Trophoblast cell (in vitro differentiated cells and primary cell): ENCODE measurements around the gene HNRNPL.

ENCODE experiments used
- DNase-seq, 2 donors: peaks; one replicate each; pipeline ENCODE4 v3.0.0-alpha.2; 2016
- H2AFZ ChIP-seq: 2 replicates; pipeline ENCODE4 v1.6.1; 2013; ENCODE audit warnings: low read length, moderate library complexity, mild to moderate bottlenecking; ENCODE audit not compliant: insufficient read depth, poor library complexity
- H2AK5ac ChIP-seq: 2 replicates; pipeline ENCODE4 v1.6.1; 2013; ENCODE audit warnings: mild to moderate bottlenecking, low read length
- H2BK120ac ChIP-seq: 2 replicates; pipeline ENCODE4 v1.6.1; 2013; ENCODE audit warnings: low read length, mild to moderate bottlenecking, moderate library complexity; ENCODE audit not compliant: insufficient read depth, poor library complexity
- H2BK12ac ChIP-seq: 2 replicates; pipeline ENCODE4 v1.6.1; 2013; ENCODE audit warnings: mild to moderate bottlenecking, low read length, moderate library complexity
- H2BK5ac ChIP-seq: 2 replicates; pipeline ENCODE4 v1.6.1; 2013; ENCODE audit warnings: low read length, low read depth, moderate library complexity, mild to moderate bottlenecking; ENCODE audit not compliant: poor library complexity
- H3K14ac ChIP-seq: 2 replicates; pipeline ENCODE4 v1.6.1; 2013; ENCODE audit warnings: mild to moderate bottlenecking, low read length
- H3K18ac ChIP-seq: 2 replicates; pipeline ENCODE4 v1.6.1; 2013; ENCODE audit warnings: mild to moderate bottlenecking, low read length
- H3K23ac ChIP-seq: 2 replicates; pipeline ENCODE4 v1.6.1; 2013; ENCODE audit warnings: low read length
- H3K27ac ChIP-seq: 2 replicates; pipeline ENCODE4 v1.5.1; 2013; ENCODE audit warnings: low read depth, mild to moderate bottlenecking, inconsistent platforms, low read length, moderate library complexity
- H3K27me3 ChIP-seq: 2 replicates; pipeline ENCODE4 v1.6.1; 2013; ENCODE audit warnings: inconsistent platforms, mild to moderate bottlenecking, low read length, moderate library complexity; ENCODE audit not compliant: insufficient read depth
- H3K36me3 ChIP-seq, 2 experiments: 1 replicate in 1 of 2; 2 replicates in 1 of 2; pipeline ENCODE4 v1.6.1; 2013; ENCODE audit warnings: low read length in 2 of 2, mild to moderate bottlenecking in 2 of 2, moderate library complexity in 1 of 2; ENCODE audit not compliant: insufficient read depth in 2 of 2, control insufficient read depth in 1 of 2
- H3K4ac ChIP-seq: 2 replicates; pipeline ENCODE4 v1.6.1; 2013; ENCODE audit warnings: low read depth, mild to moderate bottlenecking, low read length, moderate library complexity
- H3K4me1 ChIP-seq, 2 experiments: 1 replicate in 1 of 2; 2 replicates in 1 of 2; pipeline ENCODE4 v1.6.1; 2013; ENCODE audit warnings: low read length in 2 of 2, mild to moderate bottlenecking in 2 of 2, moderate library complexity in 1 of 2; ENCODE audit not compliant: insufficient read depth in 2 of 2, control insufficient read depth in 1 of 2
- H3K4me2 ChIP-seq: 2 replicates; pipeline ENCODE4 v1.6.1; 2013; ENCODE audit warnings: inconsistent platforms, mild to moderate bottlenecking, low read length, moderate library complexity
- H3K4me3 ChIP-seq: 2 replicates; pipeline ENCODE4 v1.5.1; 2013; ENCODE audit warnings: mild to moderate bottlenecking, low read depth, low read length, inconsistent platforms
- H3K79me1 ChIP-seq: one replicate; pipeline ENCODE4 v1.6.1; 2013; ENCODE audit warnings: low read length
- H3K79me2 ChIP-seq: 2 replicates; pipeline ENCODE4 v1.6.1; 2013; ENCODE audit warnings: low read length, mild to moderate bottlenecking; ENCODE audit not compliant: control insufficient read depth, insufficient read depth, poor library complexity
- H3K9ac ChIP-seq: 2 replicates; pipeline ENCODE4 v1.6.1; 2013; ENCODE audit warnings: mild to moderate bottlenecking, low read length
- H3K9me3 ChIP-seq: 2 replicates; pipeline ENCODE4 v1.6.1; 2013; ENCODE audit warnings: low read depth, mild to moderate bottlenecking, control low read depth, inconsistent platforms, low read length; ENCODE audit not compliant: insufficient read depth
- H4K12ac ChIP-seq: 2 replicates; pipeline ENCODE4 v1.6.1; 2013; ENCODE audit warnings: low read depth, mild to moderate bottlenecking, low read length, moderate library complexity
- H4K8ac ChIP-seq: 2 replicates; pipeline ENCODE4 v1.6.1; 2013; ENCODE audit warnings: low read depth, mild to moderate bottlenecking, low read length, moderate library complexity
- H4K91ac ChIP-seq: one replicate; pipeline ENCODE4 v1.6.1; 2013; ENCODE audit warnings: low read depth, mild to moderate bottlenecking, low read length, moderate library complexity
- WGBS: extraction: QIAGEN DNeasy Blood & Tissue Kit; methylation state at CpG from one replicate; pipeline ENCODE4 v1.1.7; 2013; ENCODE audit warnings: missing lambda C conversion rate; ENCODE audit not compliant: insufficient read length, insufficient coverage; ENCODE audit errors: extremely low coverage; 5-methylcytosine and 5-hydroxymethylcytosine counted together

HNRNPL gene

DNA sequence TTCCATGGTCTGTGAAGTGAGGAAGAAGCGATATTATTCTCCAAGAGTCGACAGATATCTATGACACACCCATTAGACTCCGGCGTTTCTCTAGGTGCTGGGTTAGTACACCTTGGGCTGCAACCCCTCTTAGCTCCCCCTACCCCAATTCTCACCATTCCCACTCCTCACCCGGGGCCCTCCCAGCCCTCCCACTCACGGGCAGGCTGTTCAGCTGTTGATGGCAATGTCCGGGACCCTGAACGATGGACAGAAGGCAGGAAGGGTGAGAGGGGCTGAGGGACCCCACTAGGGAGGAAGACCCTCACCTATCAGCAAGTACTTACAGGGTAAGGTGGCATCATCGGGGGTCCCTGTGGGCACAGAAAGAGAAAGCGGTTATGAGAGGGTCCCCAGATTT is 46.2 kb downstream of the HNRNPL start:
- Histone ChIP-seq H2BK5ac (no peak overlapping the region), H2BK120ac (no peak overlapping the region), H3K9ac (no peak overlapping the region), H3K79me2 (no peaks in the 10 kb centered on the region), H3K18ac (no peak overlapping the region), H3K27ac (no peak overlapping the region), H3K36me3 (no peaks in the 10 kb centered on the region), H3K14ac (no peak overlapping the region), H3K23ac (no peak overlapping the region), H3K4me3 (no peak overlapping the region), H3K4me2 (no peak overlapping the region), H4K12ac (no peak overlapping the region), H3K9me3 (no peaks in the 10 kb centered on the region), H4K91ac (no peak overlapping the region), H3K79me1 (no peaks in the 10 kb centered on the region), H3K4ac (no peak overlapping the region), H2AK5ac (peak overlapping the region; percentile 36), H4K8ac (no peak overlapping the region), H2BK12ac (no peak overlapping the region), H3K4me1 (no peaks in the 10 kb centered on the region), H2AFZ (no peak overlapping the region), H3K27me3 (no peaks in the 10 kb centered on the region)
- no peak for DNase-seq
- WGBS, result no CpG with 5 or more reads among the region's 10 CpGs

DNA sequence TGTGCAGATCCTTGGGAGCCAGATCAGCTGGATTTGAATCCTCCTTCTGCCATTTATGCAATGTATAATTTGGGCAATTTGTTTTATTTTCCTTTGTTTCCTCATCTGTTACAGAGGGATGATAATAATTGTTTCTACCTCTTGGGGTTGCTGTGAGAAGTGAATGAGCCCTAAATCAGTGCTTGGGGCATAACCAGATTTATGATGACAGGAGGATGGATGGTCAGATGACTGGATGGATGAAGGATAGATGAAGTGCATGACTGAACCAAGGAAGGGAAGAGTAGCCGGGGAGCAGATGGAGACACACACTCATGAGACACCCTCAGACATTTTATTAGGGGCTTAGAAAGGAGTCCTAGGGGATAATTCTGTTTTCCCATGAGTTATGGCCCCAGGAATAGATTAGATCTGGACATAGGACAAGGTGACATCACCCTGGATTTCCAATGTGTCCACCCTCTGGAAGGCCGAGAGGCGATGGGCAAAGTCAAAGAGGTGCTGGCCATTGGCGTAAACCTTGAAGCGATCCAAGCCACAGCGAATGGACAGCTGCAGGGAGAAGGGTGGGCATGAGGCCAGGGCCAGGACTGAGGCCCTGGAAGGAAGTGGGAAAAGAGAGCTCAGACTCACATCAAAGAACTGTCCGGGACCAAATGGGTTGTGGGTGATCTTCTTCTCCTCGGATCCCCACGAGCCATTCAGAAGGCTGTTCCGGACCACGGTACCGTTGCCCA is 48.3 kb downstream of the HNRNPL start:
- H3K9me3 ChIP-seq, result no peaks in the 10 kb centered on the region
- no peak overlapping the region for H2BK12ac ChIP-seq
- H3K36me3 ChIP-seq, result no peaks in the 10 kb centered on the region
- H2AK5ac ChIP-seq, result no peak overlapping the region
- no peak overlapping the region for H4K8ac ChIP-seq
- no peak overlapping the region for H2BK5ac ChIP-seq
- H2AFZ ChIP-seq, result no peak overlapping the region
- no peak overlapping the region for H4K91ac ChIP-seq
- DNase-seq, result no peak
- no peak overlapping the region for H3K9ac ChIP-seq
- H2BK120ac ChIP-seq, result no peak overlapping the region
- no peak overlapping the region for H3K4me2 ChIP-seq
- H4K12ac ChIP-seq, result no peak overlapping the region
- H3K79me1 ChIP-seq, result no peaks in the 10 kb centered on the region
- WGBS, result no CpG with 5 or more reads among the region's 12 CpGs
- H3K23ac ChIP-seq, result no peak overlapping the region
- no peak overlapping the region for H3K27ac ChIP-seq
- H3K4me1 ChIP-seq, result no peaks in the 10 kb centered on the region
- no peaks in the 10 kb centered on the region for H3K27me3 ChIP-seq
- no peaks in the 10 kb centered on the region for H3K79me2 ChIP-seq
- no peak overlapping the region for H3K4me3 ChIP-seq
- H3K18ac ChIP-seq, result no peak overlapping the region
- H3K14ac ChIP-seq, result no peak overlapping the region
- no peak overlapping the region for H3K4ac ChIP-seq

DNA sequence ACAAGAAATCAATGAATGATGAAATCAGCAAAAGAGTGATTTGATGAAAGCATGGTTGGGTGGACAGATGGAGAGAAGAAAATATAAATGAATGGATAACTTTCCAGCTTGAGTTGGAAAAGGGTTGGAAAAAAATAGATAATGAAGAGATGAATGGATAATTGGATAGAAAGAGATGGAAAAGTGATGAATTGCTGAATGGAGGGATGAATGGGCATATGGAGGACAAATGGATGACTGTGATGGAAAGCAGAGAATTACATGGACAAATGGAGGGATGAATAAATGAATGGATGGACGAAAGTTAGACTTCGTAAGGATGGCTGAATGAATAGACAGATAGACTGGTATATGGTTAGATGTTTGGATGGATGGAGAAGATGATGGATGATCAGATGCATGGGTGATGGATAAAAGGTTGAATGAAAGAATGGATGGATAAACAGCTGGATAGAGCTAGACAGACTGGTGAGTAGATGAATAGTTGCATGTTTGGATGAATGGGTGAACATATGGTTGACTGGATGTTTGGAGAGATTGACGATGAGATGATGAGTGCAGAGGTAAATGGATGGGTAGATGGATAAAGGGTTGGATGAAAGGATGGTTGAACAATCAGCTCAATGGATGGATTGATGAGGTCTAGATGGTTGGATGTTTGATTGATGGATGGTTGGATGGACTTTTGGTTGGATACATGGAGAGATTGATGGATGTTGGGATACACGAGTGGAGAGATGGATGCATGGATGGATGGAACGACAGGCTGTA is 49.0 kb downstream of the HNRNPL start:
- Histone ChIP-seq H3K27ac (no peak overlapping the region), H3K18ac (no peak overlapping the region), H3K14ac (no peak overlapping the region), H3K9me3 (no peaks in the 10 kb centered on the region), H4K8ac (no peak overlapping the region), H3K79me2 (no peaks in the 10 kb centered on the region), H3K4me2 (no peak overlapping the region), H2BK120ac (no peak overlapping the region), H2BK12ac (no peak overlapping the region), H3K23ac (no peak overlapping the region), H3K36me3 (no peaks in the 10 kb centered on the region), H3K4me3 (no peak overlapping the region), H3K4me1 (no peaks in the 10 kb centered on the region), H3K27me3 (no peaks in the 10 kb centered on the region), H3K9ac (no peak overlapping the region), H2BK5ac (no peak overlapping the region), H2AFZ (no peak overlapping the region), H4K91ac (no peak overlapping the region), H3K79me1 (no peaks in the 10 kb centered on the region), H4K12ac (no peak overlapping the region), H3K4ac (no peak overlapping the region), H2AK5ac (no peak overlapping the region)
- 100% methylated on average over 3 of the region's 5 CpGs for WGBS
- no peak for DNase-seq

DNA sequence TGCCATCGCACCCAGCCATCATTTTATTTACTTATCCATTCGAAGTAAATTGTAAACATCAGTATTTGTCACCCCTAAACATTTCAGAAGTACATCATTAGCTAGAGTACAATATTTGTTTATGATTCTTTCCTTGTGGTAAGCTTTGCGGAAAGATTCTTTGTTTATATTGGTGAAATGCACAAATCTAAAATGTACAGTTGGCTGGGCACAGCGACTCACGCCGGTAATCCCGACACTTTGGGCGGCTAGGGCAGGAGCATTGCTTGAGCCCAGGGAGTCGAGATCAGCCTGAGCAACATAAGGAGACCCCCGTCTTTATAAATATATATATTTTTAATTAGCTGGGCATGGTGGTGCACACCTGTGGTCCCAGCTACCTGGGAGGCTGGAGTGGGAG is 50.7 kb downstream of the HNRNPL start:
- H2BK12ac ChIP-seq, result no peak overlapping the region
- no CpG with 5 or more reads among the region's 10 CpGs for WGBS

More for the DNA sequence above, 50.7 kb downstream of the HNRNPL start:
- no peaks in the 10 kb centered on the region for H3K4me1 ChIP-seq
- H3K27ac ChIP-seq, result no peak overlapping the region
- no peak for DNase-seq
- H4K12ac ChIP-seq, result no peak overlapping the region
- no peak overlapping the region for H4K8ac ChIP-seq
- no peaks in the 10 kb centered on the region for H3K27me3 ChIP-seq
- no peak overlapping the region for H2AFZ ChIP-seq
- H3K9ac ChIP-seq, result no peak overlapping the region
- H3K23ac ChIP-seq, result no peak overlapping the region
- H3K18ac ChIP-seq, result no peak overlapping the region
- H3K4me3 ChIP-seq, result no peak overlapping the region
- no peaks in the 10 kb centered on the region for H3K36me3 ChIP-seq
- H3K79me1 ChIP-seq, result no peaks in the 10 kb centered on the region
- H2BK5ac ChIP-seq, result no peak overlapping the region
- H3K14ac ChIP-seq, result no peak overlapping the region
- no peak overlapping the region for H3K4ac ChIP-seq
- no peak overlapping the region for H2BK120ac ChIP-seq
- no peaks in the 10 kb centered on the region for H3K79me2 ChIP-seq
- no peak overlapping the region for H2AK5ac ChIP-seq
- H4K91ac ChIP-seq, result no peak overlapping the region
- H3K4me2 ChIP-seq, result no peak overlapping the region
- no peaks in the 10 kb centered on the region for H3K9me3 ChIP-seq
